Measurements from ENCODE around the gene DCTN1.
"Not testable (repeated sequence)": the region's sequence is repeated elsewhere in the genome, so short reads cannot be mapped to it uniquely, and the experiment has no call there.

DCTN1 gene

DNA sequence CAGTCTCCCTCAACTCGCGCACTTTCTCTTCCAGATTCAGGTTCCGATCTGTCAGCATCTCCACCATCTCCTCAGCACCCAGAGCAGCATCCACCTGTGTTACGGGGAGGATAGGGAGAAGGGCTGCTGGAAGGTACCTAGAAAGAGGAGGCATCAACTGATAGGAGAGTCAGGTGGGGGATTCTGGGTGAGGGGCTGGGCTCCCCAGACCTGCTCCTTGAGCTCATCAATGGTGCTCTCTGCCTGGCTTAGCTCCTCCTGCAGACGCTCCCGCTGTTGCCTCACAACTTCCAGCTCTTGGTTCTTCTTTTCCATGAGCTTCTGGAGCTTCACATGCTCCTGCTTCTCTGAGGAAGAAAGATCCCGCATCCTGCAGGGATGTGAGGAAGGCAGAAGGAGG, 10.1 kb downstream of the DCTN1 start:
- DNase-seq (ENCODE audit: low spot score): no peak

DNA sequence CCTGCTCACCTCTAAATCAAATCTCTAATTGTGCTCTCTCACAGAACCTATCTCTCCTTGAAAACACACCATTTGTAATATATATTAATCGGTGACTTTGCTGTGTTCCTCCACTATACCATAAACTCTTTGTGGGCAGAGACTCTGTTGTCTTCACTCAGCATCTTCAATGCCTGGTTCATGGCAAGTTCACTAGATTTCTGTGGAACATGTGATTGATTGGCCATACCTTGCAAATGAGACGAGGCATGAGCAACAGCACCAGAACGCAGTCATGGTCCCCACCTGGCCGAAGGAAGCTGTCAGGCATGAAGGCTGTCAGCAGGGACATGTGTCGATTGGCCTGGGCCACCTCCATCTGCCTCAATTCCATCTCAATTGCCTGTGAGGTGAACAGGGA, 11.6 kb downstream of the DCTN1 start:
- DNase-seq (ENCODE audit: low spot score): no peak

DNA sequence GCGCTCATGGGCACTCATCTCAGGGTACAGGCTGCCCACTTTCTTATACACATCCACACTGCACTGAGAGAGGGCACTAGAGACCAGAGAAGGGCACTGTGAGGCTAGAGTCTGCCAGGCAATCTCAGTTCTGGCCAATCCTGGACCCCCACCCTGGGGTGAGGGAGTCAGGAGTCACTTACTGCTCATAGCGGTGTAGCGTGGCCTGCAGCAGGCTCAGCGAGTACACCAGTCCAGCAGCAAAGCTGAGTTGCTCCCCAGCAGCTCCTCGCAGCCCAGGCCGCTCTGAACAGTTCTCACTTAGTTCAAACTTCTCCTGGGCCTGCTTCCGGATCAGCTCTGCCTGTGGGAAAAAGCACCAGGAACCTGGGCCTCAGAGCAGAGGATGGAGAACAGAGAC, 12.3 kb downstream of the DCTN1 start:
- DNase-seq (ENCODE audit: low spot score): no peak

DNA sequence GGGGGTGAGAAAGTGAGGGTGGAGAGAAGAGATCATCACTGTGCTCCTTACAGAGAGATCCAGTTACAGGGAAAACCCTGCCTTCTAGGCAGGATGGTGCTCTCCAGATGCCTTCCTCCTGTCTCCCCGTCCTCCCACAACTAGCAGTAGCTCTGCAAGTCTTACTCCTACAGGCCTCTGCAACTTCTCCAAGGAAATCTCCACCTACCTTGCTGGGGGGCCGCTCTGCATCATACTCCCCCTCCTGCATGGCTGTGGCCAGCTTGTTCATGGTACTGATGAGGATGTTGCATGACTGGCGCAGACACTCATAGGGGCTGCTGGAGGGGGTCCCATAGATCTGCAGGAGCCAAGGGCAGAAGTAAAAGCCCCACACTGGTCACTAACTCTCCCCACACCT, 14.1 kb downstream of the DCTN1 start:
- no peak for DNase-seq (ENCODE audit: low spot score)

DNA sequence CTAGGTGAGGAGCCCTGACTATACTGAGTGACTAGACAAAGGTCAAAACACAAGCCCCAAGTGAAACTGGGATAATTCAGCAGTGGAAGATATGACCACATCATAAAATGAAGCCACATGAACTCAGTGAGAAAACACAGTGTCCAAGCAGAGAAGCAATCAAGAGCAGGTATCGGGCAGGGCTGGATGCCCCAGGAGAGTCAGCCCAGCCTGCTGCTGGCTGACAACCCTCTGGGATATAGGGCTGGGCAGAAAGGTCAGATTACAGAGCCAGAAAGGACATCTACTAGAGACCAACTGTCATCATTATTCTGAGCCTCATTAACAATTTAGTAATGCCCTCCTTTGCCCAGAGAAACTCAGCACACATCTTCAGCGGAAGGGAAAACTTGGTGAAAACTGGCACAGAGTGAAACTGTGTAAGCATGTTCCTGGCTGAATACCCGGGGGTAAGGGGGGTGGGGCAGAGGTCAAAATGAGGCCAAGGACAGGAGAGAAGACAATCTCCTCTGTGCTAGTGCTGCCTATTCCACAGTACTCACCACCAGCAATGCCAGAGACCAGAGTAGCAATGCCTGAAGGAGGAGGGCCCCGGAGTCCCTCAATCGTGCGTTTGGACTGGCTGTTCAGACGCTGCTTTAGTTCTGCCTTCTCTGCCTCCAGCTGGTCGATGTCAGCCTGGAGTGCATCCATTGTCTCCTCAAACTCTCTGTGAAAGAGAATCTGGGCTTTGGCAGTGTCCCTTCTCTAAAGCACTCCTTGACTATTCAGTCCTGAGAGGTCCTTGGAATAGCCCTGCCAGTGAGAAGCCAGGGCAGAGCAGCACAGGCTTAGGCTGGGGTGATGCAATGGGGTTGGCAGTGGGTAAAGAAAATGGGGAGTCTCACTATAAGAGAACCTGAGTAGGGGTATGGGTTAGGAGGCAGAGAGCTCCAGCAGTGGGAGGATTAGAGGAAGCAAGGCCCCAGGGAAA, 15.3 kb downstream of the DCTN1 start:
- DNase-seq (ENCODE audit: low spot score): no peak

DNA sequence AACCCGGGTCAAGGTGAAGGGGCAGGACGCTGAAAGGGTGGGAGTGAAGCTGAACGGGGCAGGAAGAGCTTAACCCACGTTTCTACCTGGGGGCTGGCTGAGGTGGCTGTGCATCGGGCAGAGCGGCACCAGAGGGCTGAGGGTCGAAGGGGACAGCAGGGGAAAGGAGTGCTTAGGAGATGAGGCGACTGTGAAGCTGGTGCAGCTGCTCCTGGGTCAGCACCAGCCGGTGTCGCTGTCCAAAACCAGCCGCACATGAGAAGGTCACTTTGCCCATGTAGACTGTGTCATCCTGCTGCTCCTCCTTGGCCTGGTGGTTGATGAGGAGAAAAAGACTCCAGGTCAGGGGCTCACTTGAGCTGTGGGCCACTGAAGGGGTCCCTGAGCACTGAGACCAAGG, 18.8 kb downstream of the DCTN1 start:
- DNase-seq (ENCODE audit: low spot score): no peak

DNA sequence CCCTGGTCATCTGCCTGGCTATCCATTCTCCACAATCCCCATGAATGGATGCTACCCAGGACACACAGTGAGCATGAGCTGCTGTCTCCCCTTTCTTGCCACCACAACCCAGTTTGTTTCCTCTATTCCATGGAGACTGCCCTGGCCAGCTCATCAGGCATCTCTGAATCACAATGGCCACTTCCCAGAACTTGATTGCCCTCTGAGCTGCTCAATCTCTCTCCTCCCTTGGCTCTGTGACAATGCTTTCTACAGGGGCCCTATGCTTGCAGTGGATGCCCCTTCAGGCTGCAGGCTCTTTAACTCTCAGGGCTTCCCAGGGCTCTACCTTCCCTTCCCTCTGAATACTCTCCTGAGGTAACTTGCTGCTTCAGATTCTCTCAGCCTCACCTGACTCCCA, 22.5 kb downstream of the DCTN1 start:
- peak; percentile 26 for DNase-seq (ENCODE audit: low spot score)

DNA sequence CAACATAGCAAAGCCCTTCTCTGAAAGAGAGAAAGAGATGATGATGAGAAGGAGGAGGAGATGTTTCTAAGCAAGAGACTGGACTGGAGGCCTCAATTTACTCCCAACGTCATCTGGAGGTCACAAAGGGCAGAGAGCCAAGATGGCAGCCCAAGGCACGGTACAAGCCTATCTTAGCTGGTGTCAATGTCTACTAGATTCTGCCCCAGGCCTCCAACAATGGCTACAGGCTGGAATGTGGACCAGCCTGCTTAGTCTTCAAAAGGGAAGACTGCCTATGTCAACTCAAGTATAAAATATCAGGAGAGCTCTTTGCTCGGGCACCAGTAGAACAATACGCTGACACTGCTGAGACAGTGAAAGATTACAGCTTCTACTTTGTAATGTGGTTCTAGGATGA, 30.2 kb downstream of the DCTN1 start:
- no peak for DNase-seq (ENCODE audit: low spot score)

DNA sequence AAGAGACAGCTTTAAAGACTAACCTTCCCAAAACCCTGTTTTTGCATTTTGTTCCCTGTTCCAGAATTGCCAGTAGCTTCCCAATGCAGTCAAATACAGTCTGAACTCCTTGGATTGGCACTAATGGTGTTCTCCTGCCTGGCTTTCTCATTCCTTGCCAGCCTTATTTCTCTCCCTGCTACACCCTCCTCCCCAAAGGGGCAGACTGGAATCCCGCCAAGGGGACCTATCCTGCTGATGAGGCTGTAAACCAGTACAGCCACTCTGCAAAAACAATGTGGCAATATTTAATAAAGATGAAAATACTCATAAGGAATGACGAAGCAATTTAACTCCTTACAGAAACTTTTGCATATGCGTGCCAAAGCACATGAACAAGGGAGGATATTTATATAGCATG, 32.4 kb downstream of the DCTN1 start:
- DNase-seq (ENCODE audit: low spot score): no peak

DNA sequence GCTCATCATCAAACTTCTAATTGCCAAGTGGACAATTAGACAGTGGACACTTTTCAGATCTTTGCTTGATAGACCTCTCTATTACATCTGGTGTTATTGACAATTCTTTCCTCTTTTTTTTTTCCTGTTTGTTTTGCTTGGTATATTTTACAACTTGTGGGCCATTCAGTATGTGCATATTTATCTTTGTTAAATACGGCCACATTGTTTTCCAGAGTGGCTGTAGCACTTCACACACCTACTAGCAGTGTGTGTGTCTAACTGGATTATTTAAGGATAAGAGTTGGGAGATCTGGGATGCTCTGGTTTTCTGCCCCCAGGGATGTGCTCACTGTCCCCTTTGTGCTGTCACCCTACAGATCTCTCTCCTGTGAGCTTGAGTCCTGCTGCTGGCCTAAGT, 32.8 kb downstream of the DCTN1 start:
- DNase-seq (ENCODE audit: low spot score): no peak

DNA sequence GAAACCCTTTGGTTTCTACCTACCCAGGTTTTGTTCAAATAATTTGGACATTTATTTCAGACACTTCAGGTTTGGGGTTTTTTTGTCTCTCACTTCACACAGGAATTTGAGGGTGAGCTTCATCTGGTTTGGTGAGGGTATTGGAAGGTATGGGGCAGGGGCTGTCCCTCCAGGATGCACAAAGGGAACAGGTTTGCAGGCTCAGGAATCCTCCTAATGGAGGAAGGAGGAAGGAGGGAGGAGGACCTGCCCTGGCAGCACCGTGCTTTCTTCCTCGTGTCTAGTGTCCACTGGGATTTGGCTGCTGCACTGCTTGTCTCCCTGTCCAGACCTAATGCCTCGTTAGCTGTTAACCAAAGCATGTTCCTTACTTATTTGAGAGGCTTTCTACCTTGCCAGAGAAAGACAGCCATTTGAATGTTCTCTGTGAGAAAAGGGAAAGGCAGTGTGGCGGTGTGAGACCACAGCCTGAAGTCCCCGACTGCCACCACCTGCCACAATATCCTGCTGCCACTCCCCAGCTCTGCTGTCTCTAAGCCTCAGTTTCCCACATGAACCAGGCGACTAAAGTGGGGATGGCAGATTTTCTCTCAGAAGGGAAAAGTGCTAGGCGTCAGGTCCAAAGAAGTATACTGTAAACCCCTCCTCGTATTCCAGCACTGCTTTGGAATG, 34.7 kb downstream of the DCTN1 start:
- no peak for DNase-seq (ENCODE audit: low spot score)

DNA sequence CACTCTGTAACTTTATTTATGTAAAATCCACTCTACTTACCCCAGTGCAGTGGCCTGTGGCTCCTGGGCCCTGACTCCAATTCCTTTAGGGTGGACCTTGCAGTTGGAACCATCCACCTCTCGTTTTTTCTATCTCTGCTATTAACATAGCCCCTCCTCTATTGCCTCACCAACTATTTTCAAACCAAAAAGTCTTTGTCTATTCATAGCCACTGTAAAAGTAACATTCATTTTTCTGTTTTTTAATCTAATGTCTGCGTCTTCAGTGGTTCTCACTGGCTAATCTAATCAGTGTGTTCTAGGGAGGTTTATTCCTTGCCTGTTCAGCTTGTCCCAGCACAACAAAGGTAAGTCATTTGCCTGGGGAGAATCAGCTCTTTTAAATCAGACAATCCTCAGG, 36.8 kb downstream of the DCTN1 start, which contains the start of gene SLC4A5:
Gene SLC4A5, minus strand, starts transcription at position 101 of the 400 bp plus-strand sequence. CDS start 28,393 bp downstream, outside the sequence.
- no peak for DNase-seq (ENCODE audit: low spot score)

DNA sequence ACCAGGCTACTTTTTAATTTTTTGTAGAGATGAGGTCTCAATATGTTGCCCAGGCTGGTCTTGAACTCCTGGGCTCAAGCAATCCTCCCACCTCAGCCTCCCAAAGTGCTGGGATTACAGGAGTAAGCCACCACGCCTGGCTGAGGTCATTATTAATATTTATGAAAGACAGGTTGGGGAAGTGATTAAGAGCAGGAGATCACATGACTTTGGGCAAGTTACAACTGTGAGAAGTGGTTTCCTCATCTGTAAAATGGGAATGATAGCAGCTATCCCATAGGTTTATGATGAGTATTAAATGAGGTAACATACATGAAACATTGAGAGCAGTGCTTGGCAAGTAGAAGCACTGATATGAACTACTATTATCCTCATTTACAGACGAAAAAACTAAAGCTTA, 43.9 kb downstream of the DCTN1 start:
- not testable (repeated sequence) for DNase-seq (ENCODE audit: low spot score)

DNA sequence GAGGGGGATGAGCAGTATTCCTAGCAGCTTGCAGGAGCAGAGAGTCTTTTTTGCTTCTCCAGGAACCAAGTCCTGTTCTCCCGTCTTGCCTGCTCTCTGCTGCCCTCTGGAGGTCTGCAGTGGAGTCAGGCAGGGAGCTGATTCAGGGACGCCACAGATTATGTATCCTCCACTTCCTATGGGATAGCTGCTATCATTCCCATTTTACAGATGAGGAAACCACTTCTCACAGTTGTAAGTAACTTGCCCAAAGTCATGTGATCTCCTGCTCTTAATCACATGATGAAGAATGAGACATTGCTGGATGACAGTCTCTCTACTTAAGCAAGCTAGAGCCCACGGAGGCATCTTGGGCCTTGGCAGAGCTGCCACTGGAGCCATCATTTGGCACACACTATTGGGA, 45.2 kb downstream of the DCTN1 start:
- DNase-seq (ENCODE audit: low spot score): peak; percentile 83

DNA sequence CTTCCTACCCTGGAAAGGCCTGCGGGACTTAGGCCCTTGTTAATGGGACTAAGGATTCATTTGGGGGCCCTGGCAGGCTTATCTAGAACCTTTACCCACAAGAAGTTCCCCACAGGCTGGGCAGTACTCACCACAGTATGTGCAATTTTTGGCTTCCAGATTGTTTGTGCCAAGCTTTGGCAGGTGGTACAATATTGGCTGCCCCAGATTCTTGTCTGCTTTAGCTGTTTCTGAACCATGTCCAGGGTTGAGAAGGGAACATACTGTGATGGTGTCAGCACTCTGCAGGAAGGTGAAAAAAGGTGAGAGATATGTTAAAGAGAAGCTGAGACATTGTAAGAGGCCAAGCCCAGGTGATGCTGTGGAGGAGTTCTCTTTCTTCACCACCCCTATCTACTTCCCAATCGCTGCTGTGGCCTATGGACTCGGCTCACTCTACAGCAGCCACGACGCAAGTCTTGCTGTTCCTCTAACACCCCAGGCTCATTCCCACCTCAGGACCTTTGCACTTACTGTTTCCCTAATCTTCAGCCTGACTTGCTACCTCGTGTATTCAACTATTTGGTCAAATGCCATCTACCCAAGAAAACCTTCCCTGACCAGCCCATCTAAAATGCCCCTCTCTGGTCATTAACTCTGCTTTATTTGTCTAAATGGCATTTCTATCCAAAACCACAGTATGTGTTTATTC, 46.1 kb downstream of the DCTN1 start:
- no peak for DNase-seq (ENCODE audit: low spot score)

DNA sequence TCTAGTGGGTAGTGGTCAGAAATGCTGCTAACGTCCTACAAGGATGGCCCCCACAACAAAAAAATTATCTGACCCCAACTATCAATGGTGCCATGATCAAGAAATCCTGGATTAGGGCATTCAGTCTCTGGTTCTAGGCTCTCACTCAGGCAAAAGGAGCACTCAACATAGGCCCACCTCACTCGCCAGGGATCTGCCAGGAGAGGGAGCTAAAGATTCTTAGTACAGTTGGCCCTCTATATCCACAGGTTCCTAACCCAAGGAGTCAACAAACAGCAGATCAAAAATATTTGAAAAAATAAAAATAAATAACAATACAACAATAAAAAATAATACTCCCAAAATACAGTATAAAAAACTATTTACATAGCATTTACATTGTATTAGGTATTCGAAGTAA, 46.9 kb downstream of the DCTN1 start:
- peak; percentile 56 for DNase-seq (ENCODE audit: low spot score)

DNA sequence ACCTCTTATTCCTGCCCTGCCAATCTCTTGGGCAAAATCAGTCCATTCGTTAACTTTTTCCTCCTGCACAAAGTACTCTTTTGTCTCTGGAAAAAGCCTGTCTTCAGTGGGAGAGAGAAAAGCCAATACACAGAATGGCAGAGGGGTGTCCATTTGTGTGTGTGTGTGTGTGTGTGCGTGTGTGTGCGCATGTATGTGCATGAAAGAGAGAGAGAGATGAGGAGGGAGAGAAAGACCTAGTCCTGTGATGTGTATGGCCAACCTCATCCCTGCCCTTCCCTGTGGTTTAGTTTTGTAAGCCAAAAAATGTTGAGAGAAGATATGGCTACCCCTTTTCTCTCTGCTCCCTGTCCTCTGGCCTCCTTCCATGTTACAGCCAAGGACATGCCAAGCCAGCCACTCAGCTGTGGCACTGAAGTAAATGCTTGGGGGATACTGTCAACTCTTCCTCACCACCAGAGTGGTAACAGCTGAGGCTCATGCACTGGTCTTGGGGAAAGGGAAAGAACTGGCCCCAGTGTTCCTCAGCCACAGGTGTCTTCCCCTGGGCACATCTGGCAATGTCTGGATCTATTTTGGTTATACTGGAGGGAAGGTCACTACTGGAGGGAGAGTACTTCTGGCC, 47.4 kb downstream of the DCTN1 start:
- DNase-seq (ENCODE audit: low spot score): no peak

DNA sequence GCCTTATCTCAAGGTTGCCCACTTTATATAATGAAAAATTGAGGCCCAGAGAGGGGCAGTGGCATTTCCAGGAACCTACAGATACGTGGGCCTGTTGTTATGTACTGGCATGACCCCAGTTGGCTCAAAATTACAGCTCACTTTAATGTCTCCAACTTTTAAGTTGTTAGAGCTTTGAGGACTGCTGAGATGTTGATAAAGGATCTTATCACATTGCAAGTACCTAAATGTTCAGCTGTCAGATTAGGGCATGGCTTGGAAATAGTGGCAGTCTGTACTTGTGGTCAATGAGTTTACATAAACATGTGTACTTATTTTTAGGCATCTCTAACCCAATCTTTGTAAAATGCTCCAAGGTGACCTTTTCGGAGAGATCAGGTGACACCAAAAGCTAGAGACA, 51.5 kb downstream of the DCTN1 start:
- no peak for DNase-seq (ENCODE audit: low spot score)

DNA sequence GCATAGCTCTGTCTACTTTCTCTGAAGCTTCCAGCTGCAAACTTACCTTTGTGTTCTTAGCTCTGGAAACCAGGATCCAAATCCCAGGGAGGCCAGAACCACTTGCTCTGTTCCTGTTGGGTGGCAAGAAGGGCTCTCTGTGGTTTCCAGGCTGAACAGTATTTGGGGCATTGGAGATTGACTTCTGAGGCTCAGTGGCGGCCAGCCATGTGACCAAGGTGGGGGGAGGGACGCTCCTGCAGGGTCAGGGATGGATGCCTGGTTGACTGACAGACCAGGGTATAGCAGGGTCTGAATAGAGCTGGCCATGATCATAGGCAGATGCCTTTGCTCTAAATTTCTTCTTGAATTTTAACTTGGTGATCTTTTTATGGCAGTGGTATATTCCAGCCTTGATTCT, 52.0 kb downstream of the DCTN1 start:
- peak; percentile 56 for DNase-seq (ENCODE audit: low spot score)

DNA sequence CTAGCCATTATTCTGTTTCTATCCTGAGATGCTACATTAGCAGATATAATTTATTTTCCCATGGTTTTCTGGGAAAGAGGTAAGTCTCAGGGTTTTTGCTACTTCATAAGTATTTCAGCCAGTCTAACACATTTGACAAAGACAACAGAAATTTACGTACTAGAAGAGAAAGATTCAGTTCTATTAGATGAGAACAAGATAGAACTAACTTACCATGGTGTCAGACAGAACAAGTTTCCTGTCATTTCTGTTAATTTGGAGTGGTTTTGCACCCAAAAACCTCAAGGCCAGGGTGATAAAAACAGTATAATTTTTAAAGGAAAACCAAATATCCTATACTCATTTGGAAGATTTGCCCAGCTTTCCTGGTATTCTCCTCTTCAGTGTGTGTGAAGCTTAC, 52.5 kb downstream of the DCTN1 start:
- no peak for DNase-seq (ENCODE audit: low spot score)

DNA sequence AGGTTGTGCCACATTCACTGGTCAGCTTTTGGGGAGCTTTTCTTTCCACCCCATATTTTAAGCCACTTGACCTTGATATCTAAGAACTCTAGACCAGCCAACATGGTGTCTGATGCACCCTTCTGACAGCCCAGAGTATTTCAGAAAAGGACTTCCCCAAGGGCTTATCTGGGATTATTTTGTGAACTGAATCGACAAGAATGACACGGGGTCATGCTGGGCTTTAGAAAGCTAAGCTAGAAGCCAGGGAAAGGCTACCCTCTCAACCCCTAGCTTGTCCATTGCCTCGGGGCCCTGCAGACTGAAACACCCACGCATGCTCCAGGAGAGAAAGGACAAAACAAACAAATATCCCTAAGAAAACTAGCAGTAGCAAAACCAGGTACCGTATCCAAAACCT, 52.9 kb downstream of the DCTN1 start:
- DNase-seq (ENCODE audit: low spot score): no peak

DNA sequence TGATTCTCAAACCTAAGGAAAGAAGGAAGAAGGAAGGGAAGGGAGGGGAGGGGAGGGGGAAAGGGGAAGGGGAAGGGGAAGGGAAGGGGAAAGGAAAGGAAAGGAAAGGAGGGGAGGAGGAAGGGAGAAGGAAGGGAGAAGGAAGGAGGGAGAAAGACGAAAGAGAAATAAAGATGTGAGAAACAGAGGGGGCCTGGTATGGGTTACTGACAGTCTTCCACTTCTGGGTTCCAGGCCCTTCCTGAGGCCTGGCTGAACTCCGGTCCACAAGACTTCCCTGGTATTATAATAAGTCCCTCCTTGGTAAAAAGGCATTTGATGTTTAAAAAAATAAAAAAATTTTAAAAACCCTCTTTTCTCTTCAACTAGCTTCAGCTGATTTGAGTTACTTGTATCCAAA, 54.3 kb downstream of the DCTN1 start:
- DNase-seq (ENCODE audit: low spot score): no peak

Measured in iPS-NIHi11 (cell line).